Loucy (cell line): ENCODE measurements around the gene ATP1A2.
A peak's percentile ranks its signal among the peaks of the same experiment; 100 is the strongest.

Source experiments
- H2AFZ ChIP-seq: fragments of 200-600 bp; sonication (generic); 2 replicates; pipeline ENCODE4 v1.6.0; 2016; ENCODE audit warnings: antibody characterized with exemption, mild to moderate bottlenecking, low read length, moderate library complexity
- H3F3A ChIP-seq: fragments of 200-600 bp; 2 replicates; pipeline ENCODE4 v1.6.0; 2016; ENCODE audit warnings: antibody characterized with exemption, low read depth, mild to moderate bottlenecking
- H3K27me3 ChIP-seq: fragments of 200-600 bp; sonication (generic); 2 replicates; pipeline ENCODE4 v1.6.1; 2014; ENCODE audit warnings: low read length, mild to moderate bottlenecking; ENCODE audit not compliant: insufficient read depth, poor library complexity, severe bottlenecking
- H3K36me3 ChIP-seq: fragments of 200-600 bp; sonication (generic); 2 replicates; pipeline ENCODE4 v1.6.1; 2016; ENCODE audit warnings: low read length; ENCODE audit not compliant: insufficient read depth
- H3K4me1 ChIP-seq: fragments of 200-600 bp; sonication (generic); 2 replicates; pipeline ENCODE4 v1.5.1; 2014; ENCODE audit warnings: low read length, mild to moderate bottlenecking; ENCODE audit not compliant: insufficient read depth, poor library complexity, severe bottlenecking
- H3K4me2 ChIP-seq: fragments of 200-600 bp; sonication (generic); 2 replicates; pipeline ENCODE4 v1.6.0; 2014; ENCODE audit warnings: antibody characterized with exemption, low read length, low read depth, mild to moderate bottlenecking; ENCODE audit not compliant: poor library complexity, severe bottlenecking
- H3K4me3 ChIP-seq: fragments of 200-600 bp; sonication (generic); 2 replicates; pipeline ENCODE4 v1.5.1; 2014; ENCODE audit warnings: low read length, mild to moderate bottlenecking, mixed read lengths; ENCODE audit not compliant: poor library complexity, severe bottlenecking
- H3K79me2 ChIP-seq: fragments of 200-600 bp; sonication (generic); 2 replicates; pipeline ENCODE4 v1.6.1; 2014; ENCODE audit warnings: low read length; ENCODE audit not compliant: insufficient read depth
- H3K9ac ChIP-seq: fragments of 200-600 bp; sonication (generic); 2 replicates; pipeline ENCODE4 v1.6.0; 2014; ENCODE audit warnings: mild to moderate bottlenecking, low read depth, low read length, moderate library complexity; ENCODE audit not compliant: poor library complexity, severe bottlenecking
- H3K9me2 ChIP-seq: fragments of 200-600 bp; sonication (generic); replicated peaks from 2 replicates; pipeline ENCODE4 v1.6.1; 2016; ENCODE audit warnings: low read depth, low read length, mixed read lengths
- H3K9me3 ChIP-seq: fragments of 200-600 bp; sonication (generic); 2 replicates; pipeline ENCODE4 v1.6.1; 2014; ENCODE audit warnings: mild to moderate bottlenecking, antibody characterized with exemption, low read length, low read depth; ENCODE audit not compliant: insufficient read depth
- H4K20me1 ChIP-seq: fragments of 200-600 bp; sonication (generic); 2 replicates; pipeline ENCODE4 v1.6.0; 2014; ENCODE audit warnings: antibody characterized with exemption, low read length, mild to moderate bottlenecking; ENCODE audit not compliant: insufficient read depth, poor library complexity, severe bottlenecking
- CTCF ChIP-seq: fragments of 200-600 bp; sonication (generic); conservative IDR thresholded peaks from 2 replicates; pipeline ENCODE4 v1.5.1; 2014; ENCODE audit warnings: mild to moderate bottlenecking, antibody characterized with exemption, low read length
- EZH2phosphoT487 ChIP-seq: fragments of 200-600 bp; IDR thresholded peaks from 2 replicates; pipeline ENCODE4 v1.6.1; 2018; ENCODE audit warnings: antibody characterized with exemption, mild to moderate bottlenecking, moderate library complexity, borderline replicate concordance

ATP1A2 gene

GRCh38 chr1:160082926-160083325, 32.6 kb upstream of the ATP1A2 start:
- H3K9ac ChIP-seq: no peak overlapping the region
- H3K27me3 ChIP-seq: no peaks in the 10 kb centered on the region
- no peak overlapping the region for H3K4me2 ChIP-seq
- no peaks in the 10 kb centered on the region for H3K4me1 ChIP-seq
- H3K9me3 ChIP-seq: no peaks in the 10 kb centered on the region
- no peaks in the 10 kb centered on the region for H3F3A ChIP-seq
- no peaks in the 10 kb centered on the region for H3K36me3 ChIP-seq
- no peak overlapping the region for H2AFZ ChIP-seq
- H3K79me2 ChIP-seq: no peaks in the 10 kb centered on the region
- no peak overlapping the region for H3K4me3 ChIP-seq
- TF ChIP-seq EZH2phosphoT487 (no peak), CTCF (no peak)
- no peaks in the 10 kb centered on the region for H3K9me2 ChIP-seq
- no peaks in the 10 kb centered on the region for H4K20me1 ChIP-seq

- H4K20me1 ChIP-seq: no peaks in the 10 kb centered on the region
- no peaks in the 10 kb centered on the region for H3F3A ChIP-seq
- no peaks in the 10 kb centered on the region for H3K36me3 ChIP-seq
- H3K27me3 ChIP-seq: no peaks in the 10 kb centered on the region
- no peak overlapping the region for H3K9ac ChIP-seq
- no peaks in the 10 kb centered on the region for H3K9me3 ChIP-seq
- no peak overlapping the region for H3K4me3 ChIP-seq
- TF ChIP-seq CTCF (peak; percentile 51), EZH2phosphoT487 (no peak)
- no peak overlapping the region for H3K4me2 ChIP-seq
- no peaks in the 10 kb centered on the region for H3K9me2 ChIP-seq
- H2AFZ ChIP-seq: no peak overlapping the region
- H3K4me1 ChIP-seq: no peaks in the 10 kb centered on the region
- no peaks in the 10 kb centered on the region for H3K79me2 ChIP-seq
These were observed 31.4 kb upstream of the ATP1A2 start for GRCh38 chr1:160083968-160084770.

GRCh38 chr1:160084771-160085321, 30.7 kb upstream of the ATP1A2 start:
- Histone ChIP-seq H3K4me2 (no peak overlapping the region), H2AFZ (no peak overlapping the region), H3K4me3 (no peak overlapping the region), H3K9ac (no peak overlapping the region), H3K9me2 (no peaks in the 10 kb centered on the region), H3K9me3 (no peaks in the 10 kb centered on the region), H4K20me1 (no peaks in the 10 kb centered on the region), H3K4me1 (no peaks in the 10 kb centered on the region), H3K27me3 (no peaks in the 10 kb centered on the region), H3F3A (no peaks in the 10 kb centered on the region), H3K36me3 (no peaks in the 10 kb centered on the region), H3K79me2 (no peaks in the 10 kb centered on the region)
- TF ChIP-seq CTCF: no peak
- no peak for TF ChIP-seq EZH2phosphoT487
